Endothelial cell of umbilical vein (primary cell): ENCODE measurements around the gene SETBP1. TPM values are rescaled to one million over a fixed set of nuclear protein-coding genes. Genes with fewer than 3 reads are reported as not detected.

ENCODE experiments used
- BruUV-seq: library from RNA; stranded (reverse); fragments of 400-500 nt; replicated peaks from 2 replicates; lab custom pipeline; 2021; lab: Mats Ljungman, UMichigan
- CTCF ChIA-PET: fragments of 300-600, 350-600 bp; sonication (Branson Sonifier 250); formaldehyde crosslinking; loops from one replicate; lab custom pipeline; 2021; ENCODE audit warnings: antibody characterized with exemption, inconsistent platforms; lab: Charles Lee
- POLR2A ChIA-PET: fragments of 300-600, 350-600 bp; sonication (Branson Sonifier 250); formaldehyde crosslinking; loops from one replicate; lab custom pipeline; 2021; ENCODE audit warnings: antibody characterized with exemption, inconsistent platforms; lab: Charles Lee
- DNase-seq: peaks from one replicate; pipeline ENCODE4 v3.0.0-alpha.2; 2011; ENCODE audit warnings: low read depth, low spot score
- FAIRE-seq: peaks from 2 replicates; lab custom pipeline; 2011; peaks lifted over from hg19 to GRCh38; lab: Jason Lieb, UNC
- H2AFZ ChIP-seq: 2 replicates; pipeline ENCODE4 v1.6.0; 2012; ENCODE audit warnings: low read depth, low read length, control low read depth, inconsistent platforms
- H3K27ac ChIP-seq: 2 replicates; pipeline ENCODE4 v1.5.1; 2011; ENCODE audit warnings: low read depth, mild to moderate bottlenecking, control low read depth, low read length, moderate library complexity; ENCODE audit not compliant: insufficient read depth
- H3K27me3 ChIP-seq, 2 experiments: 2 replicates each; pipeline versions ENCODE4 v1.6.0 to v1.6.1; 2011; ENCODE audit warnings: low read length in 2 of 2, mixed read lengths in 1 of 2; ENCODE audit not compliant: control insufficient read depth in 2 of 2, insufficient read depth in 2 of 2
- H3K36me3 ChIP-seq, 2 experiments: 2 replicates in 1 of 2; 3 replicates in 1 of 2; pipeline ENCODE4 v1.5.1; 2011; ENCODE audit warnings: low read length in 2 of 2, mild to moderate bottlenecking in 1 of 2, moderate library complexity in 1 of 2; ENCODE audit not compliant: control insufficient read depth in 2 of 2, insufficient read depth in 2 of 2; ENCODE audit errors: extremely low read depth in 1 of 2
- H3K4me1 ChIP-seq: 3 replicates; pipeline ENCODE4 v1.5.1; 2011; ENCODE audit warnings: mild to moderate bottlenecking, low read length; ENCODE audit not compliant: control insufficient read depth, insufficient read depth; ENCODE audit errors: extremely low read depth
- H3K4me2 ChIP-seq: 2 replicates; pipeline ENCODE4 v1.6.1; 2011; ENCODE audit warnings: low read length, control low read depth, mixed read lengths; ENCODE audit not compliant: insufficient read depth
- H3K4me3 ChIP-seq, 3 experiments: fragments of 200-600 bp in 1 of 3; sonication (generic), shearing (Covaris generic) in 1 of 3; replicated peaks in 1 of 3; 2 replicates each; pipeline ENCODE4 v1.5.1; 2011 to 2016; ENCODE audit warnings: control low read depth in 3 of 3, low read length in 3 of 3, mild to moderate bottlenecking in 2 of 3, inconsistent platforms in 1 of 3, low read depth in 1 of 3, moderate library complexity in 1 of 3; ENCODE audit not compliant: insufficient read depth in 1 of 3
- H3K79me2 ChIP-seq: 2 replicates; pipeline ENCODE4 v1.6.0; 2012; ENCODE audit warnings: low read length, inconsistent platforms; ENCODE audit not compliant: control insufficient read depth, insufficient read depth
- H3K9ac ChIP-seq: replicated peaks from 2 replicates; pipeline ENCODE3; 2011; ENCODE audit warnings: low read length, control low read depth; ENCODE audit not compliant: insufficient read depth; ENCODE audit errors: extremely low read depth
- H3K9me1 ChIP-seq: replicated peaks from 3 replicates; pipeline ENCODE4 v1.6.0; 2011; ENCODE audit warnings: mild to moderate bottlenecking, low read length; ENCODE audit not compliant: control insufficient read depth, insufficient read depth; ENCODE audit errors: extremely low read depth
- H3K9me3 ChIP-seq: replicated peaks from 2 replicates; pipeline ENCODE4 v1.5.1; 2012; ENCODE audit warnings: low read length, inconsistent platforms; ENCODE audit not compliant: control insufficient read depth, insufficient read depth
- H4K20me1 ChIP-seq: replicated peaks from 2 replicates; pipeline ENCODE3; 2011; ENCODE audit warnings: mild to moderate bottlenecking, low read length; ENCODE audit not compliant: control insufficient read depth, insufficient read depth; ENCODE audit errors: extremely low read depth
- CTCF ChIP-seq, 2 donors: IDR thresholded peaks; 1 replicate in 1 of 2; 2 replicates in 1 of 2; pipeline ENCODE4 v1.5.1; 2011; ENCODE audit warnings: low read length in 2 of 2, mild to moderate bottlenecking in 2 of 2, moderate library complexity in 2 of 2, control low read depth in 1 of 2, inconsistent platforms in 1 of 2, low read depth in 1 of 2; ENCODE audit not compliant: insufficient read depth in 1 of 2; ENCODE audit errors: extremely low read depth in 1 of 2
- EZH2 ChIP-seq: IDR thresholded peaks from 2 replicates; pipeline ENCODE4 v1.6.1; 2012; ENCODE audit warnings: borderline replicate concordance, low read depth, mild to moderate bottlenecking, moderate library complexity, low read length, inconsistent platforms; ENCODE audit not compliant: severe bottlenecking
- JUN ChIP-seq: IDR thresholded peaks from 2 replicates; pipeline ENCODE4 v1.6.1; 2011; ENCODE audit warnings: borderline replicate concordance, low read depth; ENCODE audit not compliant: insufficient read length, insufficient read depth
- dilution Hi-C: fragments of 300-500 bp; cut with MboI; formaldehyde crosslinking; loops from one replicate; pipeline ENCODE4 v1.15.0; 2019; ENCODE audit warnings: low sequenced_read_pairs; ENCODE audit not compliant: extremely low pct_ligation_motif_present
- intact Hi-C: fragments of 100-400 bp; cut with micrococcal nuclease; formaldehyde crosslinking; loops from one replicate; pipeline ENCODE4 v1.10.0; 2022
- polyA plus RNA-seq, 4 experiments: library from polyadenylated mRNA; depleted of rRNA in 3 of 4; stranded (reverse) in 3 of 4; unstranded in 1 of 4; fragments of >200 nt; gene quantifications; 2 replicates each; pipeline versions ENCODE4 v1.2.1 to v1.2.3, GENCODE V29; 2011 to 2012; ENCODE audit warnings: missing spikeins in 1 of 4
- total RNA-seq: library from RNA; stranded (reverse); gene quantifications from 2 replicates; pipeline ENCODE4 v1.2.3, GENCODE V29; 2021

SETBP1 gene
- total and polyA plus RNA-seq, 2 donors (not counting 3 experiments of a cell fraction or from before 2014, with no cell fraction given), result 0.76 to 3.1 TPM

GRCh38 chr18:44850001-44850400, 169.3 kb downstream of the SETBP1 start:
- dilution Hi-C loops, result no loop called here
- Histone ChIP-seq H3K9me1 (no peaks in the 10 kb centered on the region), H4K20me1 (no peaks in the 10 kb centered on the region)

More at GRCh38 chr18:44850001-44850400, 169.3 kb downstream of the SETBP1 start:
- FAIRE-seq (no peak), DNase-seq (no peak)
- H2AFZ ChIP-seq, result no peak overlapping the region
- POLR2A ChIA-PET, result no interaction called here
- TF ChIP-seq CTCF (IDR thresholded peaks at IDR 0.05; ENCODE audit: extremely low read depth in 1 of 2, insufficient read depth in 1 of 2, low read depth in 1 of 2, low read length in 2 of 2) (no peak), EZH2 (no peak), JUN (no peak)
- no peaks in the 10 kb centered on the region for H3K36me3 ChIP-seq
- CTCF ChIA-PET, result no interaction called here
- intact Hi-C loops, result no loop called here
- H3K79me2 ChIP-seq, result no peaks in the 10 kb centered on the region
- H3K27me3 ChIP-seq, result no peaks in the 10 kb centered on the region
- BruUV-seq, result no TSS peak
- no peaks in the 10 kb centered on the region for H3K4me1 ChIP-seq
- H3K9me3 ChIP-seq, result no peaks in the 10 kb centered on the region
- H3K27ac ChIP-seq, result no peak overlapping the region
- H3K4me2 ChIP-seq, result no peak overlapping the region
- no peak overlapping the region for H3K9ac ChIP-seq
- H3K4me3 ChIP-seq, result no peak overlapping the region
